Skeletal muscle cell (primary cell): ENCODE measurements around the gene PARS2.

Experiments used
- DNase-seq: peaks from one replicate; pipeline ENCODE4 v3.0.0-alpha.2; 2010; ENCODE audit warnings: low read depth
- H3K4me3 ChIP-seq: 2 replicates; pipeline ENCODE4 v1.5.1; 2011; ENCODE audit warnings: low read depth, mild to moderate bottlenecking, control low read depth, low read length, moderate library complexity

PARS2 gene

GRCh38 chr1:54764133-54764921, at the start of gene PARS2:
PARS2 (minus strand) TSS chr1:54764523; CDS start chr1:54759161, 5,362 bp downstream.
- DNase-seq, result peak; percentile 99
- H3K4me3 ChIP-seq, result peak within 1 kb of the TSS; percentile 87

GRCh38 chr1:54814126-54814498, 49.8 kb upstream of the PARS2 start:
- no peak for DNase-seq
- no peak overlapping the region for H3K4me3 ChIP-seq

- H3K4me3 ChIP-seq, result no peak overlapping the region
Measured at GRCh38 chr1:54813485-54814125, 49.3 kb upstream of the PARS2 start.

GRCh38 chr1:54812801-54813484, 48.6 kb upstream of the PARS2 start:
- no peak for DNase-seq
- H3K4me3 ChIP-seq, result no peak overlapping the region

More at GRCh38 chr1:54813485-54814125, 49.3 kb upstream of the PARS2 start:
- no peak for DNase-seq

- no peak for DNase-seq
- H3K4me3 ChIP-seq, result no peak overlapping the region
Measured at GRCh38 chr1:54811739-54812655, 47.7 kb upstream of the PARS2 start.

GRCh38 chr1:54811066-54811465, 46.7 kb upstream of the PARS2 start:
- no peak overlapping the region for H3K4me3 ChIP-seq
- DNase-seq, result no peak

GRCh38 chr1:54810153-54810942, 46.0 kb upstream of the PARS2 start:
- H3K4me3 ChIP-seq, result no peak overlapping the region
- no peak for DNase-seq

- no peak for DNase-seq
- no peak overlapping the region for H3K4me3 ChIP-seq
Measured at GRCh38 chr1:54809496-54810074, 45.3 kb upstream of the PARS2 start.

- no peak for DNase-seq
- H3K4me3 ChIP-seq, result no peak overlapping the region
Measured at GRCh38 chr1:54808443-54809207, 44.3 kb upstream of the PARS2 start.

GRCh38 chr1:54807756-54808155, 43.4 kb upstream of the PARS2 start:
- no peak overlapping the region for H3K4me3 ChIP-seq
- DNase-seq, result no peak

GRCh38 chr1:54806931-54807611, 42.7 kb upstream of the PARS2 start:
- no peak for DNase-seq
- no peak overlapping the region for H3K4me3 ChIP-seq

GRCh38 chr1:54805981-54806381, 41.7 kb upstream of the PARS2 start:
- no peak overlapping the region for H3K4me3 ChIP-seq
- DNase-seq, result no peak

- no peak for DNase-seq
- no peak overlapping the region for H3K4me3 ChIP-seq
Measured at GRCh38 chr1:54805466-54805865, 41.1 kb upstream of the PARS2 start.

- H3K4me3 ChIP-seq, result no peak overlapping the region
- no peak for DNase-seq
Measured at GRCh38 chr1:54804471-54805132, 40.3 kb upstream of the PARS2 start.

- no peak for DNase-seq
- no peak overlapping the region for H3K4me3 ChIP-seq
Measured at GRCh38 chr1:54803761-54804470, 39.6 kb upstream of the PARS2 start.
